Astrocyte of the spinal cord (primary cell): ENCODE measurements around the gene SSR1.

Experiments
- DNase-seq: peaks from one replicate; pipeline ENCODE4 v3.0.0; 2011; ENCODE audit warnings: low read depth, low spot score
- H3K4me3 ChIP-seq: 2 replicates; pipeline ENCODE4 v1.5.1; 2011; ENCODE audit warnings: low read depth, mild to moderate bottlenecking, low read length, moderate library complexity
- in situ Hi-C: cut with HindIII; loops from 2 replicates; pipeline ENCODE4 v1.10.0; 2017; ENCODE audit warnings: low sequenced_read_pairs
- TF ChIP-seq, protein P1 (sequence below): IDR thresholded peaks from 2 replicates; pipeline ENCODE4 v1.5.1; 2012; ENCODE audit warnings: low read depth, mild to moderate bottlenecking, low read length, inconsistent platforms

The SSR1 gene

DNA sequence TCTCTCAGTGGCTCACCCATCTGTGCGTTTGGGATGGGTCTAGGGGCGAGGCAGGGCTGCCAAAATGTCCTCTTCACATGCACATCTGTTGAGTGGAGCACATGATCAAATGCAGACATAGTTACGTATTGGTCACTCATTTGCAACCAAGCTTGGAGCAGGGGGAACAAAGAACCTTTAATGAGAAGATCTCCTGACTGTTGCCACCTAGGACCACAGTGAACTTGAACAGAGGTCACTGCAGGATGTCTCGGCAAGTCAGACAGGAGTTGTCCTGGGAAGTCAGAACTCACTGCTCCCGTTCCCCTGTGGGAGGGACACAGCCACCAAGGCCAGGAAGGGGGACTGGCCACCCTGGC is 73.4 kb downstream of the SSR1 start:
- in situ Hi-C loops: no loop called here
- TF ChIP-seq, protein P1, sequence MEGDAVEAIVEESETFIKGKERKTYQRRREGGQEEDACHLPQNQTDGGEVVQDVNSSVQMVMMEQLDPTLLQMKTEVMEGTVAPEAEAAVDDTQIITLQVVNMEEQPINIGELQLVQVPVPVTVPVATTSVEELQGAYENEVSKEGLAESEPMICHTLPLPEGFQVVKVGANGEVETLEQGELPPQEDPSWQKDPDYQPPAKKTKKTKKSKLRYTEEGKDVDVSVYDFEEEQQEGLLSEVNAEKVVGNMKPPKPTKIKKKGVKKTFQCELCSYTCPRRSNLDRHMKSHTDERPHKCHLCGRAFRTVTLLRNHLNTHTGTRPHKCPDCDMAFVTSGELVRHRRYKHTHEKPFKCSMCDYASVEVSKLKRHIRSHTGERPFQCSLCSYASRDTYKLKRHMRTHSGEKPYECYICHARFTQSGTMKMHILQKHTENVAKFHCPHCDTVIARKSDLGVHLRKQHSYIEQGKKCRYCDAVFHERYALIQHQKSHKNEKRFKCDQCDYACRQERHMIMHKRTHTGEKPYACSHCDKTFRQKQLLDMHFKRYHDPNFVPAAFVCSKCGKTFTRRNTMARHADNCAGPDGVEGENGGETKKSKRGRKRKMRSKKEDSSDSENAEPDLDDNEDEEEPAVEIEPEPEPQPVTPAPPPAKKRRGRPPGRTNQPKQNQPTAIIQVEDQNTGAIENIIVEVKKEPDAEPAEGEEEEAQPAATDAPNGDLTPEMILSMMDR: no peak
- no peak overlapping the region for H3K4me3 ChIP-seq
- DNase-seq: no peak

DNA sequence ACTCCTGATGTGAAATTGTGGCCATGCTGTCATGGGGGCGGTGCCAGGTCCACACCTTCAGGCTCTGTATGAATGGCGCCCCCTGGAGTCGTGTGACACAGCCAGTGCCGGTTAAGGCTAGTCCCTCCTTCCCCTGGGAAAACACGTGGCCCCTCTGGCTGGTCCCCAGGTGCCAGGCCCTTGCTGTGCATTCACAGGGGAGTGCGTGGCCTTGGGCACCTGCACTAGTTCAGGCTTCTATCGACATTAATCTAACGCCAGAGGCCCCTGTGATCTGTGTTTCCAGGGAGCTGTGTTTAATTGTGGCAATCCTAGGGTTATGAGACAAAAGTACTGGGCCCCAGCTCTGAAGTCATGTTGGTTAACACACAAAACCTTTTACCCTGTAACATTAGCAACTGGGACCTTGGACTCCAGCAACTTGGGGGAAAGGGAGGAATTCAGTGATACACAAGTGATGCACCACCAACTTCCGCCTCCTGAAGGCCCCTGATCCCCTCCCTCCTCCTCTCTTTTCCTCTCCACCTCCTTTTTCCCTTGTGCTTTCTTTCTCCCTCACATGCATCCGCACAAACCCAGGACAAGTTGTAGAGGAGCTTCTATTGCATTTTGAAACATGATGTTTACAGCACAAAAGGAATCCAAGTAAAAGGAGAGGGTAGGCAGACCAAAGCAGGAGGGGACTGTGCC is 74.0 kb downstream of the SSR1 start:
- TF ChIP-seq, protein P1: peak; percentile 74
- peak; percentile 68 for DNase-seq

GRCh38 chr6:7238526-7238899 is 74.5 kb downstream of the SSR1 start:
- DNase-seq: no peak
- in situ Hi-C loops: no loop called here
- TF ChIP-seq, protein P1: no peak
- H3K4me3 ChIP-seq: no peak overlapping the region

More for the DNA sequence above, 74.0 kb downstream of the SSR1 start:
- in situ Hi-C loops: no loop called here
- no peak overlapping the region for H3K4me3 ChIP-seq

GRCh38 chr6:7237653-7238188 is 75.3 kb downstream of the SSR1 start:
- TF ChIP-seq, protein P1: no peak
- no peak for DNase-seq
- no peak overlapping the region for H3K4me3 ChIP-seq
- in situ Hi-C loops: no loop called here

GRCh38 chr6:7236306-7237209 is 76.4 kb downstream of the SSR1 start:
- H3K4me3 ChIP-seq: no peak overlapping the region
- DNase-seq: no peak
- TF ChIP-seq, protein P1: no peak
- in situ Hi-C loops: no loop called here

DNA sequence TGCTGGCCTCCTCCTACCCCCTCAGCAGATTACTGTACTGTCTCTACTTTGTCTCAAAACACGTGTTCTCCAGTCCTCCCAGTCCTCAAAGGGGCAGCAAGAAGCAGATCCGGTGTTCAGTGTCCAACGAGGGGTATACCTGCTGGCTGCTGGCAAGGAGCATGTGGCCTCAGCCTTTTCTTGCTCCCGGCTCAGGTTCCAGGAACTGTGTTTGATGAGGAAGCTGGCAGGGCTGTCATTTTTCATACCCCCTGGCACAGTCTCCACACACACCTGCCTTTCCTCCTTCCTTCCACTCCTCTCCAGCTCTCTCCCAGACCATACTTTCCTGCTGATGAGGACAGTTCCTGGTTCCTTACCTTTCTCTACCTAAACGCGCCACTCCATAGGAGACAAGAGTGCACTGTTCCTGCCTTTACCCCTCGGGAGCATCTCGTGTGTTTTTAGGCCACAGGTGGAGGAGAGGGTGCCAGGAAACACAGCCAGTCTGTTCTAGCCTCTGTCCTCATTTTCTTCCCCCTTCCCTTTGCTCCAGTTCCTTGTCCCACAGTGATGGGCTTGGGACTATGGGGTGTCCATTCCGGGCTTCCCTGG is 77.2 kb downstream of the SSR1 start:
- H3K4me3 ChIP-seq: no peak overlapping the region
- TF ChIP-seq, protein P1: no peak
- in situ Hi-C loops: no loop called here
- DNase-seq: no peak
